Epithelial cell of proximal tubule (primary cell): ENCODE results near the gene NLGN4X. TPM values are rescaled to one million over a fixed set of nuclear protein-coding genes. Genes with fewer than 3 reads are reported as not detected.

Source experiments
- DNase-seq: peaks from one replicate; pipeline ENCODE4 v3.0.0-alpha.2; 2011; ENCODE audit warnings: low read depth
- H3K4me3 ChIP-seq: 2 replicates; pipeline ENCODE4 v1.5.1; 2011; ENCODE audit warnings: low read depth, mild to moderate bottlenecking, low read length
- total RNA-seq: library from RNA; depleted of rRNA; stranded (reverse); fragments of >200 nt; gene quantifications from 2 replicates; pipeline ENCODE4 v1.2.3, GENCODE V29; 2015
- TF ChIP-seq, protein P1 (sequence below): conservative IDR thresholded peaks from 2 replicates; pipeline ENCODE4 v1.5.1; 2012; ENCODE audit warnings: low read depth, mild to moderate bottlenecking, low read length

Gene NLGN4X
- total RNA-seq, 1 donor from 2014 or later: 0.69 TPM

DNA sequence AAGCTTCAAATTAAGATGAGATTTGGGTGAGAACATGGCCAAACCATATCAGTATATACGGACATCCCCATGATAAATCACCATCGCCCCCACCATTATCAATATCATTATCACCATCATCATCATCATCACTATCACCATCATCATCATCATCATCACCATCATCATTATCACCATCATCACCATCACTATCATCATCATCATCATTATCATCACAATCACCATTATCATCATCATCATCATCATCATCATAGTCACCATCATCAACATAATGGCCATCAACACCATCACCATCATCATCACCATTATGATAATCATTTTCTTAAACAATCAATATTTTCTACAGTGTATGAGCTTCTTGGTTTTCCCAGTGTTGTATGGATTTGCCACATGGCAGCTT lies 360.9 kb downstream of the NLGN4X start:
- TF ChIP-seq, protein P1, sequence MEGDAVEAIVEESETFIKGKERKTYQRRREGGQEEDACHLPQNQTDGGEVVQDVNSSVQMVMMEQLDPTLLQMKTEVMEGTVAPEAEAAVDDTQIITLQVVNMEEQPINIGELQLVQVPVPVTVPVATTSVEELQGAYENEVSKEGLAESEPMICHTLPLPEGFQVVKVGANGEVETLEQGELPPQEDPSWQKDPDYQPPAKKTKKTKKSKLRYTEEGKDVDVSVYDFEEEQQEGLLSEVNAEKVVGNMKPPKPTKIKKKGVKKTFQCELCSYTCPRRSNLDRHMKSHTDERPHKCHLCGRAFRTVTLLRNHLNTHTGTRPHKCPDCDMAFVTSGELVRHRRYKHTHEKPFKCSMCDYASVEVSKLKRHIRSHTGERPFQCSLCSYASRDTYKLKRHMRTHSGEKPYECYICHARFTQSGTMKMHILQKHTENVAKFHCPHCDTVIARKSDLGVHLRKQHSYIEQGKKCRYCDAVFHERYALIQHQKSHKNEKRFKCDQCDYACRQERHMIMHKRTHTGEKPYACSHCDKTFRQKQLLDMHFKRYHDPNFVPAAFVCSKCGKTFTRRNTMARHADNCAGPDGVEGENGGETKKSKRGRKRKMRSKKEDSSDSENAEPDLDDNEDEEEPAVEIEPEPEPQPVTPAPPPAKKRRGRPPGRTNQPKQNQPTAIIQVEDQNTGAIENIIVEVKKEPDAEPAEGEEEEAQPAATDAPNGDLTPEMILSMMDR: no peak
- no peak for DNase-seq
- H3K4me3 ChIP-seq: no peak overlapping the region

DNA sequence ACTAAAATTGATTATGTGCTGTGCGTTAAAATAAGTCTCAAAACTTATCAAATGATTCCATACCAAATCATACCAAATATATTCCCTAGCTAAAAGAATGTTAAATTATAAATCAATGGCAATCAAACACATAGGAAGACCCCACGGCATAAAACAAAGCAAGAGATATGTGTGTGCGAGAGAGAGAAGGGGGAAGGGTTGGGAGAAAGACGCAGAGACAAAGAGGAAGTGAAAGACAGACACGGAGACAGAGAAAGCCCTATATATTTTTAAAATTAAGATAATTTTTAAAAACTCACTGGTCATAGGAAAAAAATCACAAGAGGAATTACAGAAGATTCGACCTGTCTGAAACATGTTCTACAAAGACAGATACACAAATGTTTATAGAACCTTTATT lies 371.4 kb downstream of the NLGN4X start:
- no peak overlapping the region for H3K4me3 ChIP-seq
- TF ChIP-seq, protein P1: no peak
- DNase-seq: no peak

DNA sequence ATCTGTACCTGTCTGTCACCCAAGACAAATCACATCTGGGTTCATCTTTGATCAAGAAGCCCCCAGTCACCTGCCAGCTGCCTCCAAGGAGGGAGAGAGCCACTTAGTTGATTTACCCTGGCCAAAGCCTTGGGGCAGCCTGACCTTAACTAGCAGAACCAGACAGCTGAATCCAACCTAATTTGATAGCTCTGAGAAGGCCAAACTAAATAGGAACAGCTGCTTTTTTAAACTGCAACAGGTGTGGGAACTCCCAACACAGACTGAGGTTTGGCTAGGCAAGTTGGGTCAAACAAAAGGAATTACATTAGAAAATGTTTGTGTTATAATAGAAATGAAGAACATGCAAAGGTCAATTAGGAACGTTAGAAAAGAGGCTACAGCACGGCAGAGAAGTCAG lies 375.7 kb downstream of the NLGN4X start:
- no peak overlapping the region for H3K4me3 ChIP-seq
- TF ChIP-seq, protein P1: no peak
- DNase-seq: no peak

DNA sequence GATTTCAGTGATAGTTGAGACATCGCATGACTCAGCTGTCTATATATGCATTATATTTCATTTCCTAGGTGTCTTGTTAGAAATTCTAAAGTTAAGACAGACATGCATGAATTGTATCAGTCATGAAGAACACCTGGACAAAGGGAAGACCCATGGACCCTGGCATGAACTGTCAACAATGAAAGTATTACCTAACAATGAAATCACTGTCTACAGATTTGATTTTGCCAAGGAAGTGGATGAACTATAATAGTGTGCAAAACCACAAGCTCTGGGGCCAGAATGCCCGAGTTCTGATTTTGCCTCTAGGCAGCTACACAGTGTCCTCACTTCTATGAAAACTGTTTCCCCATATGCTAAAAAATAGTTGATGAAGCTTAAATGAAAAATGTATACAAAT lies 386.1 kb downstream of the NLGN4X start:
- TF ChIP-seq, protein P1: no peak
- DNase-seq: no peak
- no peak overlapping the region for H3K4me3 ChIP-seq
